IMR-90 (cell line): ENCODE data around the gene TGFBR2. TPM values are rescaled to one million over a fixed set of nuclear protein-coding genes. Genes with fewer than 3 reads are reported as not detected.

Experiments used
- ATAC-seq: fragments of 200-7000 bp; cut with Tn5 transposase; 2 replicates; pipeline ENCODE4 v1.9.1; 2020; ENCODE audit warnings: low read depth, mild to moderate bottlenecking, moderate library complexity
- BruUV-seq: library from RNA; stranded (reverse); fragments of 400-500 nt; replicated peaks from 2 replicates; lab custom pipeline; 2021; lab: Mats Ljungman, UMichigan
- CTCF ChIA-PET: fragments of 300-600 bp; formaldehyde crosslinking; extraction: SDS; loops from one replicate; lab custom pipeline; 2021; ENCODE audit warnings: antibody characterized with exemption; lab: Yijun Ruan, JAX
- POLR2A ChIA-PET: fragments of 300-600 bp; sonication (Branson Sonifier 250); formaldehyde crosslinking; loops from one replicate; lab custom pipeline; 2022; ENCODE audit warnings: antibody characterized with exemption; ENCODE audit not compliant: unreplicated experiment; lab: Charles Lee
- DNase-seq: peaks from one replicate; pipeline ENCODE4 v3.0.0; 2013
- H2AFZ ChIP-seq: replicated peaks from 2 replicates; pipeline ENCODE3; 2013; ENCODE audit warnings: low read length, mild to moderate bottlenecking; ENCODE audit not compliant: poor library complexity
- H2AK5ac ChIP-seq: 2 replicates; pipeline ENCODE4 v1.6.1; 2013; ENCODE audit warnings: low read depth, low read length, inconsistent platforms
- H2AK9ac ChIP-seq: replicated peaks from 2 replicates; pipeline ENCODE3; 2013; ENCODE audit warnings: mild to moderate bottlenecking, low read depth, low read length, moderate library complexity; ENCODE audit not compliant: poor library complexity
- H2BK120ac ChIP-seq: 2 replicates; pipeline ENCODE4 v1.6.1; 2013; ENCODE audit warnings: low read depth, low read length, inconsistent platforms
- H2BK15ac ChIP-seq: 3 replicates; pipeline ENCODE4 v1.6.1; 2013; ENCODE audit warnings: low read depth, low read length, inconsistent platforms
- H2BK20ac ChIP-seq: 2 replicates; pipeline ENCODE4 v1.6.1; 2013; ENCODE audit warnings: low read depth, mild to moderate bottlenecking, inconsistent platforms, low read length, moderate library complexity
- H2BK5ac ChIP-seq: 2 replicates; pipeline ENCODE4 v1.6.1; 2013; ENCODE audit warnings: mild to moderate bottlenecking, low read depth, low read length, inconsistent platforms; ENCODE audit not compliant: poor library complexity, severe bottlenecking
- H3K14ac ChIP-seq: replicated peaks from 2 replicates; pipeline ENCODE4 v1.6.1; 2013; ENCODE audit warnings: low read depth, low read length, inconsistent platforms
- H3K18ac ChIP-seq: 2 replicates; pipeline ENCODE4 v1.6.1; 2013; ENCODE audit warnings: low read depth, low read length, control low read depth
- H3K23ac ChIP-seq: 2 replicates; pipeline ENCODE4 v1.6.1; 2013; ENCODE audit warnings: low read depth, low read length, inconsistent platforms
- H3K27ac ChIP-seq: 2 replicates; pipeline ENCODE4 v1.5.1; 2013; ENCODE audit warnings: mild to moderate bottlenecking, control low read depth, low read length; ENCODE audit not compliant: insufficient read depth
- H3K27me3 ChIP-seq: 2 replicates; pipeline ENCODE4 v1.6.1; 2013; ENCODE audit warnings: low read length; ENCODE audit not compliant: control insufficient read depth, insufficient read depth
- H3K36me3 ChIP-seq: 2 replicates; pipeline ENCODE4 v1.6.1; 2013; ENCODE audit warnings: low read length, mixed read lengths; ENCODE audit not compliant: control insufficient read depth, insufficient read depth
- H3K4ac ChIP-seq: 2 replicates; pipeline ENCODE4 v1.6.1; 2013; ENCODE audit warnings: low read depth, low read length, inconsistent platforms
- H3K4me1 ChIP-seq: 2 replicates; pipeline ENCODE4 v1.6.1; 2013; ENCODE audit warnings: low read length, mixed read lengths; ENCODE audit not compliant: control insufficient read depth, insufficient read depth
- H3K4me2 ChIP-seq: 2 replicates; pipeline ENCODE4 v1.6.1; 2013; ENCODE audit warnings: low read depth, mild to moderate bottlenecking, control low read depth, low read length, moderate library complexity
- H3K4me3 ChIP-seq: 2 replicates; pipeline ENCODE4 v1.5.1; 2013; ENCODE audit warnings: low read depth, mild to moderate bottlenecking, control low read depth, low read length, moderate library complexity; ENCODE audit not compliant: insufficient read depth
- H3K56ac ChIP-seq: 2 replicates; pipeline ENCODE4 v1.6.1; 2013; ENCODE audit warnings: low read length, inconsistent platforms; ENCODE audit not compliant: insufficient read depth; ENCODE audit errors: extremely low read depth
- H3K79me1 ChIP-seq, 2 experiments: 2 replicates each; pipeline ENCODE4 v1.6.1; 2013; ENCODE audit warnings: low read length in 2 of 2, inconsistent platforms in 1 of 2, low read depth in 1 of 2
- H3K9ac ChIP-seq: 2 replicates; pipeline ENCODE4 v1.6.1; 2013; ENCODE audit warnings: low read depth, low read length, control low read depth
- H3K9me1 ChIP-seq: 2 replicates; pipeline ENCODE4 v1.6.1; 2013; ENCODE audit warnings: low read length, inconsistent platforms; ENCODE audit not compliant: insufficient read depth
- H3K9me3 ChIP-seq: 2 replicates; pipeline ENCODE4 v1.6.1; 2013; ENCODE audit warnings: low read length; ENCODE audit not compliant: control insufficient read depth, insufficient read depth
- H4K20me1 ChIP-seq: 2 replicates; pipeline ENCODE4 v1.6.1; 2013; ENCODE audit warnings: low read length, inconsistent platforms; ENCODE audit not compliant: insufficient read depth
- H4K5ac ChIP-seq: 2 replicates; pipeline ENCODE4 v1.6.1; 2013; ENCODE audit warnings: mild to moderate bottlenecking, low read depth, low read length, control low read depth
- H4K8ac ChIP-seq, 2 experiments: 2 replicates each; pipeline ENCODE4 v1.6.1; 2013; ENCODE audit warnings: low read depth in 2 of 2, low read length in 2 of 2, control low read depth in 1 of 2, inconsistent platforms in 1 of 2
- H4K91ac ChIP-seq: 2 replicates; pipeline ENCODE4 v1.6.1; 2013; ENCODE audit warnings: low read depth, low read length, inconsistent platforms; ENCODE audit not compliant: insufficient read depth
- BHLHE40 ChIP-seq: fragments of 150-350 bp; IDR thresholded peaks from 2 replicates; pipeline ENCODE4 v1.6.1; 2016; ENCODE audit warnings: mild to moderate bottlenecking, low read depth, low read length
- CHD1 ChIP-seq: IDR thresholded peaks from 2 replicates; pipeline ENCODE4 v1.6.1; 2012; ENCODE audit warnings: low read depth, low read length, improper control_type of control experiment
- CTCF ChIP-seq: conservative IDR thresholded peaks from 2 replicates; pipeline ENCODE4 v1.5.1; 2012; ENCODE audit warnings: mild to moderate bottlenecking, low read depth, low read length, improper control_type of control experiment
- ELK1 ChIP-seq: fragments of 150-350 bp; IDR thresholded peaks from 2 replicates; pipeline ENCODE4 v1.6.1; 2016; ENCODE audit warnings: low read depth, mild to moderate bottlenecking, low read length, moderate library complexity, borderline replicate concordance
- MAZ ChIP-seq: IDR thresholded peaks from 2 replicates; pipeline ENCODE4 v1.6.1; 2012; ENCODE audit warnings: low read depth, mild to moderate bottlenecking, low read length, improper control_type of control experiment, moderate library complexity, borderline replicate concordance
- NFE2L2 ChIP-seq: fragments of 150-350 bp; IDR thresholded peaks from 2 replicates; pipeline ENCODE4 v1.6.1; 2016; ENCODE audit warnings: low read depth, mild to moderate bottlenecking, low read length
- POLR2A ChIP-seq: IDR thresholded peaks from 2 replicates; pipeline ENCODE4 v1.6.1; 2012; ENCODE audit warnings: mild to moderate bottlenecking, low read depth, low read length
- RAD21 ChIP-seq: IDR thresholded peaks from 2 replicates; pipeline ENCODE4 v1.6.1; 2012; ENCODE audit warnings: low read length, improper control_type of control experiment
- whole genome bisulfite sequencing, 2 experiments: methylation state at CpG; one replicate each; pipeline versions ENCODE4 v1.1.5 to v1.1.7; 2013; ENCODE audit warnings: missing lambda C conversion rate in 2 of 2; ENCODE audit not compliant: insufficient read length in 1 of 2; ENCODE audit errors: extremely low coverage in 2 of 2; 5-methylcytosine and 5-hydroxymethylcytosine counted together
- dilution Hi-C: fragments of 300-500 bp; cut with HindIII; formaldehyde crosslinking; loops from one replicate; pipeline ENCODE4 v1.14.3; 2018; ENCODE audit warnings: low sequenced_read_pairs; ENCODE audit not compliant: unreplicated experiment
- in situ Hi-C: fragments of 300-500 bp; cut with MboI; formaldehyde crosslinking; loops from 3 replicates; pipeline ENCODE4 v1.14.3; 2019; ENCODE audit warnings: low sequenced_read_pairs, inconsistent platforms, mixed read lengths
- intact Hi-C: fragments of 100-400 bp; cut with micrococcal nuclease; formaldehyde crosslinking; loops from 2 replicates; pipeline ENCODE4 v1.10.0; 2022
- polyA plus RNA-seq, 3 experiments: library from polyadenylated mRNA; depleted of rRNA; stranded (reverse); fragments of >200 nt; gene quantifications; 2 replicates each; pipeline ENCODE4 v1.2.3, GENCODE V29; 2012; ENCODE audit warnings: low replicate concordance in 1 of 3
- total RNA-seq: library from RNA; depleted of rRNA; stranded (reverse); fragments of >200 nt; gene quantifications from 2 replicates; pipeline ENCODE4 v1.2.3, GENCODE V29; 2012

Gene TGFBR2
- total and polyA plus RNA-seq, 2 of the 4 experiments (the other 2 are of a cell fraction), result 63.7 to 87.5 TPM

- Histone ChIP-seq H3K23ac (no peak overlapping the region), H3K36me3 (no peaks in the 10 kb centered on the region)
- in situ Hi-C loops, result no loop called here
Measured at GRCh38 chr3:30586096-30586805, 20.1 kb upstream of the TGFBR2 start.

More at GRCh38 chr3:30586096-30586805, 20.1 kb upstream of the TGFBR2 start:
- no peak overlapping the region for H3K18ac ChIP-seq
- H2AFZ ChIP-seq, result no peak overlapping the region
- H2AK5ac ChIP-seq, result no peak overlapping the region
- no peak overlapping the region for H4K8ac ChIP-seq
- WGBS, 2 experiments, result 71% methylated on average over 1 of the region's 4 CpGs; no CpG with 5 or more reads in 1 of the 2 experiments
- H4K5ac ChIP-seq, result no peak overlapping the region
- BruUV-seq, result no TSS peak
- no peaks in the 10 kb centered on the region for H3K27me3 ChIP-seq
- no peaks in the 10 kb centered on the region for H3K4me1 ChIP-seq
- ATAC-seq (no peak), DNase-seq (no peak)
- no peaks in the 10 kb centered on the region for H3K9me3 ChIP-seq
- H4K91ac ChIP-seq, result no peak overlapping the region
- H3K27ac ChIP-seq, result no peak overlapping the region
- ChIA-PET CTCF (no interaction called here), POLR2A (no interaction called here)
- H3K4ac ChIP-seq, result no peak overlapping the region
- no peaks in the 10 kb centered on the region for H4K20me1 ChIP-seq
- H2BK20ac ChIP-seq, result no peak overlapping the region
- H3K4me2 ChIP-seq, result no peak overlapping the region
- TF ChIP-seq ELK1 (no peak), CTCF (no peak), MAZ (no peak), RAD21 (no peak), NFE2L2 (no peak), BHLHE40 (no peak), POLR2A (no peak), CHD1 (no peak)
- no peaks in the 10 kb centered on the region for H3K9me1 ChIP-seq
- no peak overlapping the region for H3K56ac ChIP-seq
- intact Hi-C loops, result no loop called here
- H2AK9ac ChIP-seq, result no peak overlapping the region
- H2BK15ac ChIP-seq, result no peak overlapping the region
- H3K4me3 ChIP-seq, result no peak overlapping the region
- no peak overlapping the region for H3K9ac ChIP-seq
- dilution Hi-C loops, result no loop called here
- no peak overlapping the region for H3K14ac ChIP-seq
- no peak overlapping the region for H2BK5ac ChIP-seq
- H3K79me1 ChIP-seq, result no peaks in the 10 kb centered on the region
- H2BK120ac ChIP-seq, result no peak overlapping the region
